Keratinocyte (primary cell): ENCODE measurements around the gene LSM3.

Experiments
- CTCF ChIP-seq, 3 experiments: IDR thresholded peaks in 1 of 3; conservative IDR thresholded peaks in 1 of 3; optimal IDR thresholded peaks in 1 of 3; 2 replicates in 2 of 3; 3 replicates in 1 of 3; pipeline versions ENCODE3 to v1.5.1; 2011; ENCODE audit warnings: low read length in 3 of 3, mild to moderate bottlenecking in 3 of 3, moderate library complexity in 2 of 3, control low read depth in 1 of 3, inconsistent platforms in 1 of 3; ENCODE audit not compliant: insufficient read depth in 2 of 3; ENCODE audit errors: extremely low read depth in 1 of 3
- EZH2 ChIP-seq: IDR thresholded peaks from one replicate; pipeline ENCODE4 v1.6.1; 2012; ENCODE audit warnings: inconsistent platforms, mild to moderate bottlenecking, low read length, moderate library complexity

DNA sequence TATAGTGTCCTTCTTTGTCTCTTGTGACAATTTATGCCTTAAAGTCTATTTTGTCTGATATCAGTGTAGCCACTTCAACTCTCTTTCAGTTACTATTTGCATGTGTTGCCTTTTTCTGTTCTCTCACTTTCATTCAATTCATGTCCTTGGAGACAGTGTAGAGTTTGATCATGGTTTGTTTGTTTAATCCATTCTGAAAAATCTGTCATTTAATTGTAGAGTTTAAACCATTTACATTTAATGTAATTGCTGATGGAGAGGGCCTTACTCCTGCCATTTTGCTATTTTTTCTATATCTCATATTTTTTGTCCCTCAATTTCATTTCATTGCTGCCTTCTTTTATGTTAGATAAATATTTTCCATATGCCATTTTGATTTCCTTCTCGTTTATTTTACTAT, 42.3 kb downstream of the LSM3 start:
- TF ChIP-seq EZH2 (no peak), CTCF (optimal IDR thresholded peaks at IDR 0.05 in 1 of 3, IDR thresholded peaks at IDR 0.05 in 1 of 3, conservative IDR thresholded peaks at IDR 0.05 in 1 of 3; ENCODE audit: extremely low read depth in 1 of 3, insufficient read depth in 2 of 3, low read length in 3 of 3) (no peak)
